H1 (cell line): ENCODE measurements around the gene FRMD6. TPM values are rescaled to one million over a fixed set of nuclear protein-coding genes. Genes with fewer than 3 reads are reported as not detected.
A peak's percentile ranks its signal among the peaks of the same experiment; 100 is the strongest.

ENCODE experiments used
- CTCF ChIA-PET: fragments of 300-600 bp; sonication (Branson Sonifier 250); formaldehyde crosslinking; loops from one replicate; lab custom pipeline; 2021; ENCODE audit not compliant: partially characterized antibody; lab: Charles Lee
- POLR2A ChIA-PET: fragments of 300-600 bp; sonication (Branson Sonifier 250); formaldehyde crosslinking; loops from one replicate; lab custom pipeline; 2021; ENCODE audit warnings: inconsistent platforms; ENCODE audit not compliant: partially characterized antibody; lab: Charles Lee
- DNase-seq, 2 experiments: peaks; one replicate each; pipeline versions ENCODE4 v3.0.0 to v3.0.0-alpha.2; 2010 to 2022; ENCODE audit warnings: low spot score in 2 of 2, low read depth in 1 of 2, mixed read lengths in 1 of 2
- FAIRE-seq: peaks from 2 replicates; lab custom pipeline; 2011; peaks lifted over from hg19 to GRCh38; lab: Jason Lieb, UNC
- H2AFZ ChIP-seq: 2 replicates; pipeline ENCODE4 v1.8.1; 2012; ENCODE audit warnings: low read length, inconsistent platforms
- H2AK5ac ChIP-seq: 2 replicates; pipeline ENCODE4 v1.6.1; 2013; ENCODE audit warnings: low read depth, low read length
- H2BK120ac ChIP-seq: replicated peaks from 2 replicates; pipeline ENCODE3; 2013; ENCODE audit warnings: low read depth, low read length, inconsistent platforms
- H2BK12ac ChIP-seq: 2 replicates; pipeline ENCODE4 v1.6.1; 2013; ENCODE audit warnings: low read depth, low read length
- H2BK15ac ChIP-seq: 2 replicates; pipeline ENCODE4 v1.6.1; 2013; ENCODE audit warnings: low read length
- H2BK20ac ChIP-seq: 2 replicates; pipeline ENCODE4 v1.6.1; 2013; ENCODE audit warnings: low read length
- H2BK5ac ChIP-seq: 2 replicates; pipeline ENCODE4 v1.6.1; 2013; ENCODE audit warnings: low read depth, low read length
- H3K14ac ChIP-seq: 2 replicates; pipeline ENCODE4 v1.6.1; 2013; ENCODE audit warnings: inconsistent platforms; ENCODE audit not compliant: insufficient read length
- H3K18ac ChIP-seq: 2 replicates; pipeline ENCODE4 v1.6.1; 2013; ENCODE audit warnings: low read length; ENCODE audit errors: extremely low read depth
- H3K23ac ChIP-seq: 2 replicates; pipeline ENCODE4 v1.6.1; 2013; ENCODE audit warnings: inconsistent platforms; ENCODE audit not compliant: insufficient read length
- H3K23me2 ChIP-seq: 2 replicates; pipeline ENCODE4 v1.6.1; 2013; ENCODE audit warnings: low read depth, low read length
- H3K27ac ChIP-seq: 2 replicates; pipeline ENCODE4 v1.6.1; 2011; ENCODE audit warnings: low read depth, low read length, inconsistent platforms
- H3K27me3 ChIP-seq, 4 experiments: replicated peaks in 1 of 4; 1 replicate in 1 of 4; 2 replicates in 3 of 4; pipeline versions ENCODE4 v1.6.1 to v1.8.1; 2011 to 2013; ENCODE audit warnings: low read length in 3 of 4, mild to moderate bottlenecking in 3 of 4, inconsistent platforms in 2 of 4, mixed read lengths in 2 of 4, moderate library complexity in 1 of 4; ENCODE audit not compliant: control insufficient read depth in 3 of 4, insufficient read depth in 3 of 4; ENCODE audit errors: extremely low read depth in 1 of 4
- H3K36me3 ChIP-seq, 4 experiments: 2 replicates each; pipeline versions ENCODE4 v1.6.1 to v1.8.1; 2011 to 2013; ENCODE audit warnings: mild to moderate bottlenecking in 4 of 4, low read length in 3 of 4, moderate library complexity in 2 of 4, control low read depth in 1 of 4, inconsistent platforms in 1 of 4; ENCODE audit not compliant: insufficient read depth in 4 of 4, control insufficient read depth in 2 of 4
- H3K4ac ChIP-seq: replicated peaks from 2 replicates; pipeline ENCODE3; 2013; ENCODE audit warnings: low read length, low read depth, mixed read lengths, inconsistent platforms; ENCODE audit not compliant: insufficient read length
- H3K4me1 ChIP-seq, 4 experiments: replicated peaks in 1 of 4; 1 replicate in 1 of 4; 2 replicates in 3 of 4; pipeline versions ENCODE4 v1.6.1 to v1.8.1; 2011 to 2013; ENCODE audit warnings: low read length in 3 of 4, inconsistent platforms in 2 of 4, mixed read lengths in 1 of 4; ENCODE audit not compliant: insufficient read depth in 4 of 4, control insufficient read depth in 3 of 4
- H3K4me2 ChIP-seq, 2 experiments: 2 replicates each; pipeline versions ENCODE4 v1.6.1 to v1.8.1; 2011 to 2013; ENCODE audit warnings: low read depth in 2 of 2, low read length in 2 of 2, control low read depth in 1 of 2, inconsistent platforms in 1 of 2, mild to moderate bottlenecking in 1 of 2; ENCODE audit not compliant: insufficient read depth in 1 of 2
- H3K4me3 ChIP-seq, 4 experiments: fragments of 200-600, 300-600 bp in 1 of 4; sonication (generic), shearing (Covaris generic), sonication (Bioruptor Twin) in 1 of 4; 2 replicates each; pipeline versions ENCODE4 v1.5.1 to v1.8.1; 2011 to 2016; ENCODE audit warnings: low read length in 4 of 4, low read depth in 3 of 4, control low read depth in 2 of 4, inconsistent platforms in 2 of 4, mild to moderate bottlenecking in 2 of 4, mixed read lengths in 1 of 4, moderate library complexity in 1 of 4; ENCODE audit not compliant: insufficient read depth in 2 of 4; ENCODE audit errors: extremely low read depth in 1 of 4
- H3K56ac ChIP-seq: replicated peaks from 2 replicates; pipeline ENCODE3; 2013; ENCODE audit warnings: low read depth, mild to moderate bottlenecking, mixed read lengths, low read length, inconsistent platforms; ENCODE audit not compliant: insufficient read length
- H3K79me1 ChIP-seq: 2 replicates; pipeline ENCODE4 v1.6.1; 2013; ENCODE audit warnings: low read depth, low read length, control low read depth
- H3K79me2 ChIP-seq, 2 experiments: 2 replicates each; pipeline versions ENCODE4 v1.6.1 to v1.8.1; 2012 to 2013; ENCODE audit warnings: low read length in 2 of 2, mild to moderate bottlenecking in 2 of 2, inconsistent platforms in 1 of 2; ENCODE audit not compliant: insufficient read depth in 2 of 2, control insufficient read depth in 1 of 2
- H3K9ac ChIP-seq, 4 experiments: replicated peaks in 1 of 4; 1 replicate in 1 of 4; 2 replicates in 3 of 4; pipeline versions ENCODE4 v1.6.1 to v1.8.1; 2011 to 2013; ENCODE audit warnings: low read depth in 3 of 4, low read length in 3 of 4, control low read depth in 2 of 4, mild to moderate bottlenecking in 2 of 4, moderate library complexity in 2 of 4, inconsistent platforms in 1 of 4; ENCODE audit errors: extremely low read depth in 1 of 4
- H3K9me3 ChIP-seq, 2 experiments: 2 replicates each; pipeline versions ENCODE4 v1.6.1 to v1.8.1; 2012 to 2013; ENCODE audit warnings: mild to moderate bottlenecking in 2 of 2, moderate library complexity in 2 of 2, control low read depth in 1 of 2, inconsistent platforms in 1 of 2, low read depth in 1 of 2, low read length in 1 of 2, mixed read lengths in 1 of 2; ENCODE audit not compliant: insufficient read depth in 2 of 2
- H4K20me1 ChIP-seq, 2 experiments: replicated peaks in 1 of 2; 2 replicates each; pipeline versions ENCODE3 to v1.8.1; 2011 to 2013; ENCODE audit warnings: inconsistent platforms in 2 of 2, low read length in 2 of 2, mild to moderate bottlenecking in 1 of 2; ENCODE audit not compliant: insufficient read depth in 2 of 2, control insufficient read depth in 1 of 2
- H4K5ac ChIP-seq: 2 replicates; pipeline ENCODE4 v1.6.1; 2013; ENCODE audit warnings: low read length, low read depth, mixed read lengths, inconsistent platforms; ENCODE audit not compliant: insufficient read length
- H4K8ac ChIP-seq: 2 replicates; pipeline ENCODE4 v1.8.0; 2013; ENCODE audit warnings: mild to moderate bottlenecking, moderate library complexity, low read length, inconsistent platforms; ENCODE audit not compliant: insufficient read depth; ENCODE audit errors: extremely low read depth
- H4K91ac ChIP-seq: replicated peaks from 2 replicates; pipeline ENCODE3; 2013; ENCODE audit warnings: low read length, mixed read lengths, inconsistent platforms; ENCODE audit not compliant: insufficient read length
- CTBP2 ChIP-seq: IDR thresholded peaks from 2 replicates; pipeline ENCODE4 v1.7.0; 2011; ENCODE audit warnings: borderline replicate concordance, mild to moderate bottlenecking, moderate library complexity, mixed read lengths, low read length; ENCODE audit not compliant: insufficient read depth, insufficient read length
- KDM4A ChIP-seq: IDR thresholded peaks from one replicate; pipeline ENCODE4 v1.7.1; 2012; ENCODE audit warnings: low read depth, mild to moderate bottlenecking, moderate library complexity, low read length, inconsistent platforms; ENCODE audit not compliant: severe bottlenecking
- POU5F1 ChIP-seq: IDR thresholded peaks from 2 replicates; pipeline ENCODE4 v1.6.1; 2011; ENCODE audit warnings: low read depth, mild to moderate bottlenecking, low read length, moderate library complexity
- TAF7 ChIP-seq: optimal IDR thresholded peaks from 2 replicates; pipeline ENCODE3; 2011; ENCODE audit warnings: low read depth, mild to moderate bottlenecking, inconsistent platforms, low read length, moderate library complexity, borderline replicate concordance
- WGBS, 2 experiments: shearing (Covaris generic) in 1 of 2; methylation state at CpG; one replicate each; pipeline versions ENCODE4 v1.1.6 to v1.1.7; 2013 to 2015; ENCODE audit warnings: low lambda C conversion rate in 2 of 2, mixed read lengths in 2 of 2, inconsistent platforms in 1 of 2, low coverage in 1 of 2, missing lambda C conversion rate in 1 of 2; ENCODE audit not compliant: insufficient replicate concordance in 2 of 2, insufficient coverage in 1 of 2, insufficient read length in 1 of 2; ENCODE audit errors: extremely low coverage in 1 of 2, missing lambda C conversion rate in 1 of 2; 5-methylcytosine and 5-hydroxymethylcytosine counted together
- polyA plus RNA-seq, 7 experiments: library from polyadenylated mRNA; depleted of rRNA in 3 of 7; stranded (reverse) in 5 of 7; unstranded in 2 of 7; fragments of >200 nt in 5 of 7; fragments of 200-250 nt in 2 of 7; gene quantifications; 1 replicate in 5 of 7; 2 replicates in 1 of 7; 4 replicates in 1 of 7; pipeline versions ENCODE4 v1.2.1 to v1.2.3, GENCODE V29; 2011 to 2013; ENCODE audit warnings: missing spikeins in 2 of 7, mixed read lengths in 2 of 7
- total RNA-seq: library from RNA; stranded (reverse); fragmentation: NEBNext Ultra II Directional; extraction: Animal tissue kit (Norgen Biotek cat#: 25700); gene quantifications from 2 replicates; pipeline ENCODE4 v1.2.1, GENCODE V29; 2021
- TF ChIP-seq, protein P1 (sequence below), 3 experiments: IDR thresholded peaks; 1 replicate in 2 of 3; 2 replicates in 1 of 3; pipeline versions ENCODE4 v1.5.1 to v1.6.1; 2011; ENCODE audit warnings: low read length in 3 of 3, mild to moderate bottlenecking in 3 of 3, inconsistent platforms in 2 of 3, low read depth in 1 of 3, moderate library complexity in 1 of 3; ENCODE audit not compliant: insufficient read depth in 1 of 3; ENCODE audit errors: control extremely low read depth in 1 of 3
- TF ChIP-seq, protein P2 (sequence below): IDR thresholded peaks from 2 replicates; pipeline ENCODE4 v1.6.1; 2012; ENCODE audit warnings: inconsistent platforms

The FRMD6 gene
- total and polyA plus RNA-seq, 2 of the 8 experiments (the other 6 are each of a cell fraction or from before 2014, with no cell fraction given), result 5.4 to 23.7 TPM

DNA sequence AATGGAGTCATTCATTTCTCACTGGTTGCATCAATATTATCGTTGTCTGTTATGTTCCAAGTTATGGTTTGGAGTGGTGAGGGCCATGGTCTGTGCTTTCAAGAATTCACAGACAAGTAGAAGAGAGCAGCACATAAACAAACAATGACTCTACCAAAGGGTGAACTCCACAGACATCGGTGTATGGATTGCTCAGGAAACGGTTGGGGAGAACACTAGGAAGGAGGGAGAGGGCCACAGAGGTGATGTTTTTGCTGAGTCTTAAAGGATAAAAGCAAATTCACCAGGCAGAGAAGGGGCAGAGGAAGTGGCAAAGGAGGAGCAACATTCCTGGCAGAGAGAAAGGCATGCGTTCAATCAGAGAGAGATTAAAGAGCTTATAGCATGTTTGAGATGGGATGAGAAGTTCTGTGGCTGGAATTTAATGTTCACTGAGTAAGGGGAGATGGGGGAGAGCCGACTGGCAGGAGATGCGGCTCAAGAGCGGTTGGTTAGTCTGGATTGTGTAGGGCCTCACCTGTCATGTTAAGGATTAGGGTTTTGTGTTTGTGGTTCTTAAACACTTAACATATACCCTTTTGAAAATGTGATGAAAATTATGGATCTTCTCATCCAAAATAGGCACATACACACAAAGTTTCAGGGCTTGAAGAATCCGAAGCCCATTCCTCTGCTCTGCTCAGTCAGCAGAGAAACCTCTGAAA is 42.3 kb upstream of the FRMD6 start:
- H3K4ac ChIP-seq, result no peak overlapping the region
- H2BK120ac ChIP-seq, result no peak overlapping the region
- no peak for FAIRE-seq
- no peak overlapping the region for H3K14ac ChIP-seq
- H2BK12ac ChIP-seq, result no peak overlapping the region; the same call in 1 of the 2 replicates
- WGBS, 2 experiments, result 82% methylated on average over 8 of the region's 8 CpGs; no CpG with 5 or more reads in 1 of the 2 experiments
- peak overlapping the region; percentile 47; the same call in 1 of the 2 replicates for H2AFZ ChIP-seq
- no peaks in the 10 kb centered on the region for H3K79me1 ChIP-seq
- no peak overlapping the region for H2BK15ac ChIP-seq
- POLR2A ChIA-PET, result no interaction called here
- no peak overlapping the region for H2BK20ac ChIP-seq
- H3K23me2 ChIP-seq, result no peaks in the 10 kb centered on the region
- H3K4me3 ChIP-seq, result no peak overlapping the region
- H4K8ac ChIP-seq, result no peak overlapping the region
- no peaks in the 10 kb centered on the region for H3K79me2 ChIP-seq
- no peak overlapping the region for H4K5ac ChIP-seq
- TF ChIP-seq, protein P1, sequence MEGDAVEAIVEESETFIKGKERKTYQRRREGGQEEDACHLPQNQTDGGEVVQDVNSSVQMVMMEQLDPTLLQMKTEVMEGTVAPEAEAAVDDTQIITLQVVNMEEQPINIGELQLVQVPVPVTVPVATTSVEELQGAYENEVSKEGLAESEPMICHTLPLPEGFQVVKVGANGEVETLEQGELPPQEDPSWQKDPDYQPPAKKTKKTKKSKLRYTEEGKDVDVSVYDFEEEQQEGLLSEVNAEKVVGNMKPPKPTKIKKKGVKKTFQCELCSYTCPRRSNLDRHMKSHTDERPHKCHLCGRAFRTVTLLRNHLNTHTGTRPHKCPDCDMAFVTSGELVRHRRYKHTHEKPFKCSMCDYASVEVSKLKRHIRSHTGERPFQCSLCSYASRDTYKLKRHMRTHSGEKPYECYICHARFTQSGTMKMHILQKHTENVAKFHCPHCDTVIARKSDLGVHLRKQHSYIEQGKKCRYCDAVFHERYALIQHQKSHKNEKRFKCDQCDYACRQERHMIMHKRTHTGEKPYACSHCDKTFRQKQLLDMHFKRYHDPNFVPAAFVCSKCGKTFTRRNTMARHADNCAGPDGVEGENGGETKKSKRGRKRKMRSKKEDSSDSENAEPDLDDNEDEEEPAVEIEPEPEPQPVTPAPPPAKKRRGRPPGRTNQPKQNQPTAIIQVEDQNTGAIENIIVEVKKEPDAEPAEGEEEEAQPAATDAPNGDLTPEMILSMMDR (IDR thresholded peaks at IDR 0.05; ENCODE audit: control extremely low read depth in 1 of 3, insufficient read depth in 1 of 3, low read depth in 1 of 3, low read length in 3 of 3), result no peak
- TF ChIP-seq POU5F1 (no peak), TAF7 (no peak), KDM4A (no peak), CTBP2 (no peak)
- TF ChIP-seq, protein P2, sequence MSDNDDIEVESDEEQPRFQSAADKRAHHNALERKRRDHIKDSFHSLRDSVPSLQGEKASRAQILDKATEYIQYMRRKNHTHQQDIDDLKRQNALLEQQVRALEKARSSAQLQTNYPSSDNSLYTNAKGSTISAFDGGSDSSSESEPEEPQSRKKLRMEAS, result no peak
- TF ChIP-seq, all 59 proteins: peak for 0
- Histone ChIP-seq H3K9ac (no peak overlapping the region), H2AK5ac (no peak overlapping the region), H4K20me1 (no peaks in the 10 kb centered on the region), H3K4me2 (no peak overlapping the region), H3K9me3 (no peaks in the 10 kb centered on the region), H3K27ac (no peak overlapping the region), H4K91ac (no peak overlapping the region), H3K23ac (no peak overlapping the region), H3K56ac (no peak overlapping the region), H2BK5ac (no peak overlapping the region), H3K18ac (no peak overlapping the region), H3K27me3 (no peaks in the 10 kb centered on the region), H3K4me1 (no peaks in the 10 kb centered on the region; a peak in 1 of 7 replicates), H3K36me3 (no peaks in the 10 kb centered on the region)
- no peak for DNase-seq
- CTCF ChIA-PET, result interaction anchor here (0.6 to 1.2 kb wide), 3 partner anchors 10 to 100 kb away, joined by 3 read pairs; no protein-coding TSS in a partner anchor
